B cell (primary cell): ENCODE data around the gene ARL14EP. TPM values are rescaled to one million over a fixed set of nuclear protein-coding genes. Genes with fewer than 3 reads are reported as not detected.

Experiments used
- ATAC-seq: fragments of 200-7000 bp; cut with Tn5 transposase; one replicate; pipeline ENCODE4 v1.10.0; 2021; ENCODE audit warnings: low read depth, mild to moderate bottlenecking, moderate number of reproducible peaks, moderate library complexity
- CTCF ChIA-PET: fragments of 350-600 bp; sonication (Branson Sonifier 250); formaldehyde crosslinking; loops from one replicate; lab custom pipeline; 2021; ENCODE audit warnings: antibody characterized with exemption, inconsistent platforms; lab: Charles Lee
- POLR2A ChIA-PET: fragments of 350-600 bp; sonication (Branson Sonifier 250); formaldehyde crosslinking; loops from one replicate; lab custom pipeline; 2021; ENCODE audit warnings: antibody characterized with exemption; lab: Charles Lee
- DNase-seq: peaks from one replicate; pipeline ENCODE4 v3.0.0; 2013
- H2AFZ ChIP-seq: 2 replicates; pipeline ENCODE4 v1.6.1; 2012; ENCODE audit warnings: mild to moderate bottlenecking, low read depth, low read length; ENCODE audit not compliant: insufficient read depth, poor library complexity, severe bottlenecking
- H3K27ac ChIP-seq, 2 donors: 1 replicate in 1 of 2; 2 replicates in 1 of 2; pipeline ENCODE4 v1.5.1; 2012 to 2013; ENCODE audit warnings: low read length in 2 of 2, mild to moderate bottlenecking in 2 of 2, moderate library complexity in 1 of 2
- H3K27me3 ChIP-seq, 4 experiments: fragments of 200-600 bp in 1 of 4; sonication (generic) in 1 of 4; replicated peaks in 1 of 4; 1 replicate in 2 of 4; 2 replicates in 2 of 4; pipeline versions ENCODE4 v1.6.1 to v1.7.0; 2013 to 2016; ENCODE audit warnings: low read length in 3 of 4, mild to moderate bottlenecking in 2 of 4, mixed read lengths in 1 of 4, moderate library complexity in 1 of 4; ENCODE audit not compliant: insufficient read depth in 4 of 4, control insufficient read depth in 3 of 4; ENCODE audit errors: control extremely low read depth in 1 of 4
- H3K36me3 ChIP-seq, 2 experiments: replicated peaks in 1 of 2; 1 replicate in 1 of 2; 2 replicates in 1 of 2; pipeline versions ENCODE4 v1.6.1 to v1.7.1; 2013; ENCODE audit warnings: low read length in 1 of 2; ENCODE audit not compliant: insufficient read depth in 2 of 2, control insufficient read depth in 1 of 2; ENCODE audit errors: control extremely low read depth in 1 of 2, extremely low read depth in 1 of 2
- H3K4me1 ChIP-seq, 2 donors: fragments of 200-600 bp in 1 of 2; sonication (generic) in 1 of 2; 1 replicate in 1 of 2; 2 replicates in 1 of 2; pipeline versions ENCODE4 v1.5.1 to v1.6.1; 2013 to 2017; ENCODE audit warnings: low read length in 2 of 2; ENCODE audit not compliant: control insufficient read depth in 2 of 2, insufficient read depth in 2 of 2
- H3K4me2 ChIP-seq: replicated peaks from 2 replicates; pipeline ENCODE3; 2012; ENCODE audit warnings: mild to moderate bottlenecking, low read depth, low read length; ENCODE audit not compliant: poor library complexity, severe bottlenecking
- H3K4me3 ChIP-seq, 5 experiments: fragments of 200-600 bp in 1 of 5; sonication (generic) in 1 of 5; 1 replicate in 3 of 5; 2 replicates in 2 of 5; pipeline versions ENCODE4 v1.5.1 to v1.7.0; 2011 to 2016; ENCODE audit warnings: low read length in 4 of 5, mild to moderate bottlenecking in 4 of 5, low read depth in 2 of 5, control low read depth in 1 of 5, moderate library complexity in 1 of 5; ENCODE audit not compliant: insufficient read depth in 1 of 5; ENCODE audit errors: control extremely low read depth in 1 of 5, extremely low read depth in 1 of 5
- H3K79me2 ChIP-seq: fragments of 200-600 bp; sonication (generic); one replicate; pipeline ENCODE4 v1.6.0; 2016; ENCODE audit warnings: low read length; ENCODE audit not compliant: control insufficient read depth, insufficient read depth
- H3K9ac ChIP-seq: fragments of 200-600 bp; sonication (generic); 2 replicates; pipeline ENCODE4 v1.6.1; 2017; ENCODE audit warnings: mild to moderate bottlenecking, low read length, moderate library complexity
- H3K9me3 ChIP-seq, 3 donors: one replicate each; pipeline versions ENCODE4 v1.6.1 to v1.7.1; 2013; ENCODE audit warnings: low read length in 2 of 3; ENCODE audit not compliant: control insufficient read depth in 2 of 3, insufficient read depth in 1 of 3; ENCODE audit errors: control extremely low read depth in 1 of 3
- H4K20me1 ChIP-seq: 2 replicates; pipeline ENCODE4 v1.6.0; 2012; ENCODE audit warnings: mild to moderate bottlenecking, low read length; ENCODE audit not compliant: insufficient read depth, control insufficient read depth, poor library complexity, severe bottlenecking
- H3K27ac Mint-ChIP-seq: one replicate; pipeline ENCODE4 v1.8.0; 2021; ENCODE audit warnings: mixed read lengths
- H3K27me3 Mint-ChIP-seq: one replicate; pipeline ENCODE4 v1.8.0; 2021; ENCODE audit warnings: mixed read lengths
- H3K4me1 Mint-ChIP-seq: one replicate; pipeline ENCODE4 v1.8.0; 2021; ENCODE audit warnings: mixed read lengths
- H3K4me3 Mint-ChIP-seq: one replicate; pipeline ENCODE4 v1.8.0; 2021; ENCODE audit warnings: mixed read lengths
- H3K9me3 Mint-ChIP-seq: one replicate; pipeline ENCODE4 v1.8.0; 2022; ENCODE audit warnings: mixed read lengths; ENCODE audit not compliant: insufficient read depth
- EZH2 ChIP-seq: IDR thresholded peaks from 2 replicates; pipeline ENCODE4 v1.6.1; 2012; ENCODE audit warnings: borderline replicate concordance, low read depth, mild to moderate bottlenecking, moderate library complexity, low read length; ENCODE audit not compliant: insufficient read depth, poor library complexity, severe bottlenecking
- WGBS: methylation state at CpG from one replicate; pipeline ENCODE4 v1.1.5; 2013; ENCODE audit warnings: missing lambda C conversion rate; ENCODE audit not compliant: insufficient coverage; 5-methylcytosine and 5-hydroxymethylcytosine counted together
- intact Hi-C: fragments of 100-400 bp; cut with micrococcal nuclease; formaldehyde crosslinking; loops from one replicate; pipeline ENCODE4 v1.10.0; 2022
- polyA plus RNA-seq: library from polyadenylated mRNA; depleted of rRNA; stranded (reverse); fragments of >200 nt; gene quantifications from 2 replicates; pipeline ENCODE4 v1.2.3, GENCODE V29; 2012
- total RNA-seq, 2 donors: library from RNA; stranded (reverse); fragments of 120-200 nt in 1 of 2; gene quantifications; 1 replicate in 1 of 2; 2 replicates in 1 of 2; pipeline versions ENCODE4 v1.2.3 to v1.2.4, GENCODE V29; 2013 to 2022
- TF ChIP-seq, protein P1 (sequence below): fragments of 200-600 bp; IDR thresholded peaks from one replicate; pipeline ENCODE4 v1.8.0; 2022; ENCODE audit warnings: antibody characterized with exemption, mild to moderate bottlenecking

Gene ARL14EP
- total and polyA plus RNA-seq, 2 donors (not counting 1 experiment from before 2014, with no cell fraction given): 19.9 to 47.3 TPM

DNA sequence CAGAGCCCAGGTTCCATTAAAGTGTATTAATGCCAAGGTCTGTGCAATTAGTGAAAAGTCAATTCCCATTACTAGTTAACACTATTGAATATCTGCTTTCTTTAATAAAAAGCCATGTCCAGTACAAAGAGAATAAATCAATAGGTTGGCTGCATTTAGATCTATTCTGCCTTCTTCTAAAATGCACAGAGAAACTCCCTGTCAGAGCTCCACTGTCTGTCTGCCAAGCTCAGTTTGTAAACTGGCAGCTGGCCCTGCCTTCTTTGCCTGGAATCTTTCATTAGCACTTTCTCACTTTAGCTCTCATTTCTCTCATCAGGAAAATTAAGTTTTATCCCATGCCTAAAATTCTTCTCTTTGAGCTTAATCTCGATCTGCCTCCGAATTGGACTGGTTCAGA is 35.6 kb downstream of the ARL14EP start:
- H3K4me2 ChIP-seq: no peak overlapping the region

DNA sequence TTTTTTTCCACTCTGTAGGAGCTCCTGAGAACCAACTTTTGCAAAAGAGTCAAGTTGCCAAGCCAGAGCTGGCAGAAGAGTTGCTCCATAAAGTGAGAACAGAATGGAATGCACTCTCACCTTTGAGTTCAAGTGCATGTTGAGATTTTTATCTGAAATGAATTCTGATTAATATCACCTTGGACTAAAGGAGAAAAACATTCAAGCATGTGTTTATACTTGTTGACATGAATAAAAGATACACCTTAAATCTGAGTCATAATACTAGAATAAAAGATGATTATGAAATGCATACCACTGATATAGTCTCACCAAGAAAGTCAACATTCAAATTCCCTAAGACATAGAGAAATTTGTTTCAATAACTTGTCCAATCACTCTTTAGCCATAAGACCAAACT is 37.8 kb downstream of the ARL14EP start:
- no peak for ATAC-seq
- H3K4me2 ChIP-seq: no peak overlapping the region
- Mint-ChIP-seq H3K4me1 (no peaks in the 10 kb centered on the region), H3K27me3 (peaks cover 21% of the 10 kb centered on the region), H3K9me3 (no peaks in the 10 kb centered on the region), H3K27ac (no peak overlapping the region), H3K4me3 (no peak overlapping the region)
- no peaks in the 10 kb centered on the region for H3K36me3 ChIP-seq
- no peaks in the 10 kb centered on the region for H3K9me3 ChIP-seq
- no peak overlapping the region for H3K9ac ChIP-seq
- intact Hi-C loops: no loop called here
- CTCF ChIA-PET: no interaction called here
- H3K4me3 ChIP-seq: no peak overlapping the region
- no peaks in the 10 kb centered on the region for H3K27me3 ChIP-seq
- no peaks in the 10 kb centered on the region for H4K20me1 ChIP-seq
- H3K4me1 ChIP-seq: no peaks in the 10 kb centered on the region
- TF ChIP-seq, protein P1, sequence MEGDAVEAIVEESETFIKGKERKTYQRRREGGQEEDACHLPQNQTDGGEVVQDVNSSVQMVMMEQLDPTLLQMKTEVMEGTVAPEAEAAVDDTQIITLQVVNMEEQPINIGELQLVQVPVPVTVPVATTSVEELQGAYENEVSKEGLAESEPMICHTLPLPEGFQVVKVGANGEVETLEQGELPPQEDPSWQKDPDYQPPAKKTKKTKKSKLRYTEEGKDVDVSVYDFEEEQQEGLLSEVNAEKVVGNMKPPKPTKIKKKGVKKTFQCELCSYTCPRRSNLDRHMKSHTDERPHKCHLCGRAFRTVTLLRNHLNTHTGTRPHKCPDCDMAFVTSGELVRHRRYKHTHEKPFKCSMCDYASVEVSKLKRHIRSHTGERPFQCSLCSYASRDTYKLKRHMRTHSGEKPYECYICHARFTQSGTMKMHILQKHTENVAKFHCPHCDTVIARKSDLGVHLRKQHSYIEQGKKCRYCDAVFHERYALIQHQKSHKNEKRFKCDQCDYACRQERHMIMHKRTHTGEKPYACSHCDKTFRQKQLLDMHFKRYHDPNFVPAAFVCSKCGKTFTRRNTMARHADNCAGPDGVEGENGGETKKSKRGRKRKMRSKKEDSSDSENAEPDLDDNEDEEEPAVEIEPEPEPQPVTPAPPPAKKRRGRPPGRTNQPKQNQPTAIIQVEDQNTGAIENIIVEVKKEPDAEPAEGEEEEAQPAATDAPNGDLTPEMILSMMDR: no peak
- no peak for TF ChIP-seq EZH2
- DNase-seq: no peak
- POLR2A ChIA-PET: no interaction called here
- H2AFZ ChIP-seq: no peak overlapping the region
- no peaks in the 10 kb centered on the region for H3K79me2 ChIP-seq
- no peak overlapping the region for H3K27ac ChIP-seq

More for the DNA sequence above, 35.6 kb downstream of the ARL14EP start:
- Histone ChIP-seq H3K27me3 (no peaks in the 10 kb centered on the region), H4K20me1 (no peaks in the 10 kb centered on the region), H3K27ac (no peak overlapping the region), H3K9me3 (peaks cover 0 to 4% (median 4%) of the 10 kb centered on the region in 3 donors), H3K9ac (no peak overlapping the region), H3K36me3 (no peaks in the 10 kb centered on the region), H3K79me2 (no peaks in the 10 kb centered on the region), H3K4me3 (no peak overlapping the region), H2AFZ (no peak overlapping the region), H3K4me1 (no peaks in the 10 kb centered on the region)
- 92% methylated on average over 2 of the region's 2 CpGs for WGBS
- CTCF ChIA-PET: no interaction called here
- no peak for ATAC-seq
- Mint-ChIP-seq H3K27me3 (peaks cover 21% of the 10 kb centered on the region), H3K4me1 (peaks cover 3% of the 10 kb centered on the region), H3K4me3 (no peak overlapping the region), H3K9me3 (no peaks in the 10 kb centered on the region), H3K27ac (no peak overlapping the region)
- DNase-seq: no peak
- POLR2A ChIA-PET: no interaction called here
- TF ChIP-seq, protein P1: no peak
- TF ChIP-seq EZH2: no peak
- intact Hi-C loops: no loop called here
